OCI-LY1 (cell line): ENCODE results near the gene TRIM54.
"Not testable (repeated sequence)": the region's sequence is repeated elsewhere in the genome, so short reads cannot be mapped to it uniquely, and the experiment has no call there.

Source experiments
- H2AFZ ChIP-seq: fragments of 200-600 bp; sonication (generic), shearing (Covaris generic); 2 replicates; pipeline ENCODE4 v1.6.0; 2014; ENCODE audit warnings: antibody characterized with exemption, mild to moderate bottlenecking, low read length
- H3F3A ChIP-seq: fragments of 200-600 bp; sonication (generic), shearing (Covaris generic); 2 replicates; pipeline ENCODE4 v1.6.0; 2014; ENCODE audit warnings: mild to moderate bottlenecking, antibody characterized with exemption, low read length, moderate library complexity; ENCODE audit not compliant: insufficient read depth
- H3K27ac ChIP-seq: fragments of 200-600 bp; sonication (generic); 2 replicates; pipeline ENCODE4 v1.5.1; 2014; ENCODE audit warnings: low read length, mixed run types, mild to moderate bottlenecking, low read depth; ENCODE audit not compliant: poor library complexity, severe bottlenecking
- H3K27me3 ChIP-seq: fragments of 200-600 bp; sonication (generic); 2 replicates; pipeline ENCODE4 v1.6.0; 2014; ENCODE audit warnings: antibody characterized with exemption, mild to moderate bottlenecking, low read length, moderate library complexity; ENCODE audit not compliant: insufficient read depth
- H3K36me3 ChIP-seq: fragments of 200-600 bp; sonication (generic); 2 replicates; pipeline ENCODE4 v1.6.1; 2014; ENCODE audit warnings: mild to moderate bottlenecking, antibody characterized with exemption, low read length, moderate library complexity, mixed read lengths; ENCODE audit not compliant: insufficient read depth
- H3K4me1 ChIP-seq: fragments of 200-600 bp; sonication (generic); 2 replicates; pipeline ENCODE4 v1.5.1; 2014; ENCODE audit warnings: mild to moderate bottlenecking, low read length, moderate library complexity; ENCODE audit not compliant: insufficient read depth, severe bottlenecking
- H3K4me2 ChIP-seq: fragments of 200-600 bp; sonication (generic), shearing (Covaris generic); 2 replicates; pipeline ENCODE4 v1.6.1; 2014; ENCODE audit warnings: low read length
- H3K4me3 ChIP-seq: fragments of 200-600 bp; sonication (generic); 2 replicates; pipeline ENCODE4 v1.5.1; 2014; ENCODE audit warnings: low read length, low read depth, mild to moderate bottlenecking, mixed read lengths; ENCODE audit not compliant: poor library complexity, severe bottlenecking
- H3K79me2 ChIP-seq: fragments of 200-600 bp; shearing (Covaris generic); 2 replicates; pipeline ENCODE4 v1.6.1; 2016; ENCODE audit warnings: mixed run types, low read length, mixed read lengths; ENCODE audit not compliant: insufficient read depth
- H3K9ac ChIP-seq: fragments of 200-600 bp; sonication (generic), shearing (Covaris generic); 2 replicates; pipeline ENCODE4 v1.6.1; 2014; ENCODE audit warnings: mild to moderate bottlenecking, low read length, mixed read lengths
- H3K9me2 ChIP-seq: fragments of 200-600 bp; sonication (generic), shearing (Covaris generic); 2 replicates; pipeline ENCODE4 v1.6.1; 2014; ENCODE audit warnings: low read depth, mild to moderate bottlenecking, low read length, mixed read lengths
- H3K9me3 ChIP-seq: fragments of 200-600 bp; shearing (Covaris generic); 2 replicates; pipeline ENCODE4 v1.6.1; 2014; ENCODE audit warnings: low read length, mixed read lengths
- H4K20me1 ChIP-seq: fragments of 200-600 bp; sonication (generic), shearing (Covaris generic); 2 replicates; pipeline ENCODE4 v1.6.0; 2016; ENCODE audit warnings: mild to moderate bottlenecking, low read length; ENCODE audit not compliant: insufficient read depth
- CTCF ChIP-seq: fragments of 200-600 bp; sonication (generic), shearing (Covaris generic); IDR thresholded peaks from 2 replicates; pipeline ENCODE4 v1.5.1; 2017; ENCODE audit warnings: mild to moderate bottlenecking, antibody characterized with exemption, low read length, moderate library complexity, mixed read lengths
- EZH2 ChIP-seq: fragments of 200-600 bp; sonication (generic), shearing (Covaris generic); IDR thresholded peaks from 2 replicates; pipeline ENCODE4 v1.8.0; 2017; ENCODE audit warnings: borderline replicate concordance, mixed run types, mild to moderate bottlenecking, antibody characterized with exemption, low read length, moderate library complexity, mixed read lengths

The TRIM54 gene

GRCh38 chr2:27271631-27272340 lies 10.4 kb upstream of the TRIM54 start:
- no peaks in the 10 kb centered on the region for H3K36me3 ChIP-seq
- no peak overlapping the region for H3K4me2 ChIP-seq
- H3K9me3 ChIP-seq: no peaks in the 10 kb centered on the region
- no peaks in the 10 kb centered on the region for H3K9me2 ChIP-seq
- TF ChIP-seq CTCF (no peak), EZH2 (no peak)
- H4K20me1 ChIP-seq: no peaks in the 10 kb centered on the region
- no peak overlapping the region for H3K4me3 ChIP-seq
- H2AFZ ChIP-seq: no peak overlapping the region
- H3F3A ChIP-seq: no peaks in the 10 kb centered on the region
- no peaks in the 10 kb centered on the region for H3K4me1 ChIP-seq
- no peak overlapping the region for H3K9ac ChIP-seq
- H3K27ac ChIP-seq: no peak overlapping the region
- no peaks in the 10 kb centered on the region for H3K27me3 ChIP-seq
- H3K79me2 ChIP-seq: no peaks in the 10 kb centered on the region

- not testable (repeated sequence) for H3K27ac ChIP-seq, H3K27me3 ChIP-seq, H3K4me1 ChIP-seq, H3K9ac ChIP-seq, H2AFZ ChIP-seq, H3K9me3 ChIP-seq, H3K36me3 ChIP-seq, H4K20me1 ChIP-seq, H3K4me3 ChIP-seq, H3K79me2 ChIP-seq, H3K4me2 ChIP-seq, H3F3A ChIP-seq, H3K9me2 ChIP-seq
These were observed 9.4 kb upstream of the TRIM54 start for GRCh38 chr2:27272537-27273522.

GRCh38 chr2:27275211-27276150 lies 6.7 kb upstream of the TRIM54 start, which contains the start of gene DNAJC5G:
Gene DNAJC5G, plus strand, starts transcription at chr2:27275433. Its CDS starts 1,296 bp downstream, at chr2:27276729.
- Histone ChIP-seq H3K9ac (no peak within 1 kb of the TSS), H3K4me2 (no peak within 1 kb of the TSS), H3K27ac (no peak within 1 kb of the TSS), H3K9me2 (no peaks in the 10 kb centered on the region), H2AFZ (no peak within 1 kb of the TSS), H4K20me1 (no peaks in the 10 kb centered on the region), H3F3A (no peaks in the 10 kb centered on the region), H3K36me3 (no peaks in the 10 kb centered on the region), H3K79me2 (no peaks in the 10 kb centered on the region), H3K9me3 (no peaks in the 10 kb centered on the region), H3K27me3 (no peaks in the 10 kb centered on the region), H3K4me1 (no peaks in the 10 kb centered on the region), H3K4me3 (no peak within 1 kb of the TSS)
- TF ChIP-seq CTCF: no peak
- no peak for TF ChIP-seq EZH2
